Thoracic aorta (tissue), 2 donors: Measurements from ENCODE around the gene GATA1. TPM values are rescaled to one million over a fixed set of nuclear protein-coding genes. Genes with fewer than 3 reads are reported as not detected.

ENCODE experiments used
- ATAC-seq: fragments of 150-250 bp; one replicate; pipeline ENCODE4 v1.8.0; 2017; ENCODE audit warnings: low read depth; ENCODE audit not compliant: insufficient number of reproducible peaks, low FRiP score
- DNase-seq: peaks from one replicate; pipeline ENCODE4 v3.0.0-alpha.2; 2020; ENCODE audit warnings: low spot score
- H3K27ac ChIP-seq, 2 donors: fragments of 200-600 bp; sonication (generic); 1 replicate in 1 of 2; 2 replicates in 1 of 2; pipeline ENCODE4 v1.5.1; 2016; ENCODE audit warnings: mild to moderate bottlenecking in 2 of 2, moderate library complexity in 2 of 2
- H3K27me3 ChIP-seq: fragments of 200-600 bp; sonication (generic); replicated peaks from 2 replicates; pipeline ENCODE4 v1.6.0; 2016; ENCODE audit warnings: mild to moderate bottlenecking; ENCODE audit not compliant: insufficient read depth
- H3K36me3 ChIP-seq: fragments of 200-600 bp; sonication (generic); one replicate; pipeline ENCODE4 v1.5.1; 2016
- H3K4me1 ChIP-seq, 2 donors: fragments of 200-600 bp; sonication (generic); 1 replicate in 1 of 2; 2 replicates in 1 of 2; pipeline versions ENCODE4 v1.5.1 to v1.6.0; 2016; ENCODE audit warnings: low read depth in 2 of 2, mild to moderate bottlenecking in 1 of 2; ENCODE audit not compliant: control insufficient read depth in 1 of 2
- H3K4me3 ChIP-seq: fragments of 200-600 bp; sonication (generic); 2 replicates; pipeline ENCODE4 v1.5.1; 2016; ENCODE audit warnings: mild to moderate bottlenecking
- H3K9me3 ChIP-seq: fragments of 200-600 bp; sonication (generic); 2 replicates; pipeline ENCODE4 v1.5.1; 2016
- CTCF ChIP-seq: fragments of 200-600 bp; sonication (generic); IDR thresholded peaks from one replicate; pipeline ENCODE4 v1.5.1; 2019; ENCODE audit warnings: antibody characterized with exemption
- total RNA-seq, 2 donors: library from RNA; depleted of rRNA; stranded (reverse); fragments of >200 nt; gene quantifications; one replicate each; pipeline versions ENCODE4 v1.1.0 to v1.2.3, GENCODE V29; 2016

Gene GATA1
- total RNA-seq, 2 donors from 2014 or later, result 1.4 TPM; not detected in 1

GRCh38 chrX:48792219-48792618 is 5.8 kb downstream of the GATA1 start:
- H3K9me3 ChIP-seq, result no peaks in the 10 kb centered on the region
- ATAC-seq (no peak), DNase-seq (no peak)
- no peak overlapping the region for H3K4me3 ChIP-seq
- H3K4me1 ChIP-seq, result no peaks in the 10 kb centered on the region
- no peak overlapping the region for H3K27ac ChIP-seq
- no peaks in the 10 kb centered on the region for H3K27me3 ChIP-seq
- no peaks in the 10 kb centered on the region for H3K36me3 ChIP-seq
- no peak for TF ChIP-seq CTCF

DNA sequence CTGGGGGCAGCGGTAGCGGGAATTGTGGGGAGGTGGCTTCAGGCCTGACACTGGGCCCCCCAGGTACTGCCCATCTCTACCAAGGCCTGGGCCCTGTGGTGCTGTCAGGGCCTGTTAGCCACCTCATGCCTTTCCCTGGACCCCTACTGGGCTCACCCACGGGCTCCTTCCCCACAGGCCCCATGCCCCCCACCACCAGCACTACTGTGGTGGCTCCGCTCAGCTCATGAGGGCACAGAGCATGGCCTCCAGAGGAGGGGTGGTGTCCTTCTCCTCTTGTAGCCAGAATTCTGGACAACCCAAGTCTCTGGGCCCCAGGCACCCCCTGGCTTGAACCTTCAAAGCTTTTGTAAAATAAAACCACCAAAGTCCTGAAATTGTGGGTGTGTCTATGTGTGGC is 7.5 kb downstream of the GATA1 start:
- Histone ChIP-seq H3K9me3 (no peaks in the 10 kb centered on the region), H3K27ac (no peak overlapping the region), H3K27me3 (no peaks in the 10 kb centered on the region), H3K4me1 (no peaks in the 10 kb centered on the region), H3K4me3 (no peak overlapping the region), H3K36me3 (no peaks in the 10 kb centered on the region)
- ATAC-seq (no peak), DNase-seq (no peak)
- TF ChIP-seq CTCF, result no peak

DNA sequence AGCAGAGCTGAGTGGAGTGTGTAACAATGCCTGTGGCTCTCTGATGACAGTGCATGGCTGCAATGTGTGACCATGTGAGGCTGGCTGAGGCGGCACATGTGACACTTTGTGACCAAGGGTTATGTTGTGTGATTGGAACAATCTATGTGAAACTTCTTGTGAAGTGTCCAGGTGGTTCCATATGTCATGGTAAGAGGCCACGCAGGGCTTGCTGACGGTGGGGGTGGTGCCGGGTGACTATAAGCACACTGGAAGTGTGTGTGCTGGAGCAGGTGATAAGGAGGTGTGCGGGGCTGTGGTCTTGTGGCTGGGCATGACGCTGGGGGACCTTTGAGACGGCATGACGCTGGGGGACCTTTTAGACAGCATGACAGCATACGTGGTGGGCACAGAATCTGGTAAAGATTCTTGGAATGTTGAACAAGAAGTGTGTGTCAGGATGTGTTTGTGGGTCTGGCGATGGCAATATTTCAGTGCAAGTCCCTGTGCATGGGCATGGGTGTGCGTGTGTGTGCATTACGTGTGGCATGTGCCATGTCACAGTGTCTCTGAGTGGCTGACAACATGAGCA is 8.0 kb downstream of the GATA1 start:
- Histone ChIP-seq H3K36me3 (no peaks in the 10 kb centered on the region), H3K27me3 (no peaks in the 10 kb centered on the region), H3K4me1 (no peaks in the 10 kb centered on the region), H3K27ac (no peak overlapping the region), H3K9me3 (no peaks in the 10 kb centered on the region), H3K4me3 (no peak overlapping the region)
- ATAC-seq (no peak), DNase-seq (no peak)
- no peak for TF ChIP-seq CTCF

GRCh38 chrX:48794911-48795515 is 8.6 kb downstream of the GATA1 start:
- Histone ChIP-seq H3K9me3 (no peaks in the 10 kb centered on the region), H3K27me3 (no peaks in the 10 kb centered on the region), H3K4me3 (no peak overlapping the region), H3K4me1 (no peaks in the 10 kb centered on the region), H3K27ac (no peak overlapping the region), H3K36me3 (no peaks in the 10 kb centered on the region)
- no peak for DNase-seq
- no peak for ATAC-seq
- no peak for TF ChIP-seq CTCF

- no peaks in the 10 kb centered on the region for H3K36me3 ChIP-seq
Measured at GRCh38 chrX:48798318-48798717, 11.9 kb downstream of the GATA1 start.

More at GRCh38 chrX:48798318-48798717, 11.9 kb downstream of the GATA1 start:
- TF ChIP-seq CTCF, result no peak
- Histone ChIP-seq H3K9me3 (no peaks in the 10 kb centered on the region), H3K4me1 (no peaks in the 10 kb centered on the region), H3K4me3 (no peak overlapping the region), H3K27ac (no peak overlapping the region), H3K27me3 (no peaks in the 10 kb centered on the region)
- DNase-seq, result no peak
- ATAC-seq, result no peak
